ENCODE results near the gene SOX1. TPM values are rescaled to one million over a fixed set of nuclear protein-coding genes. Genes with fewer than 3 reads are reported as not detected.

The SOX1 gene
- not detected in 2 replicates for total RNA-seq (2014; rRNA removed; shearing (Covaris generic))
- polyA plus RNA-seq (2016; fragmentation: Nextera tagmentation; extraction: Ambion mirVana) = not detected in 2 replicates

- in situ Hi-C loops (cut with MboI) = no loop called here
- Histone ChIP-seq H3K9me3 (ENCODE audit: low read depth) (no peaks in the 10 kb centered on the region), H3K4me2 (ENCODE audit: unreplicated experiment) (no peak within 1 kb of the TSS), H4K20me1 (ENCODE audit: insufficient read depth) (no peaks in the 10 kb centered on the region), H3K79me2 (ENCODE audit: insufficient read depth) (no peaks in the 10 kb centered on the region), H3K4me1 (ENCODE audit: insufficient read depth) (no peaks in the 10 kb centered on the region), H3K27ac (no peak within 1 kb of the TSS), H3K9ac (no peak within 1 kb of the TSS), H3K9me2 (ENCODE audit: insufficient read depth) (no peaks in the 10 kb centered on the region), H3K36me3 (ENCODE audit: low read depth) (no peaks in the 10 kb centered on the region), H3K4me3 (no peak within 1 kb of the TSS), H2AFZ (no peak within 1 kb of the TSS), H3K27me3 (replicated peaks; ENCODE audit: insufficient read depth) (peaks cover 73% of the 10 kb centered on the region), H3F3A (ENCODE audit: insufficient read depth) (no peaks in the 10 kb centered on the region)
- WGBS, 2 experiments (ENCODE audit: low coverage in 1 of 2, low lambda C conversion rate in 2 of 2, missing lambda C conversion rate in 2 of 2) = 3 to 4% methylated on average over 34 to 49 of the region's 66 CpGs
- no peak for DNase-seq
- no peak for TF ChIP-seq EZH2phosphoT487 (IDR thresholded peaks at IDR 0.05; ENCODE audit: insufficient read depth, low read depth)
- TF ChIP-seq EZH2 (IDR thresholded peaks at IDR 0.05; ENCODE audit: insufficient read depth, poor library complexity, severe bottlenecking) = no peak
Measured at GRCh38 chr13:112067116-112067741, at the start of gene SOX1. TSS of gene SOX1 (plus strand) at chr13:112067149. CDS start at chr13:112067659, 510 bp downstream.

GRCh38 chr13:112024577-112024976, 42.4 kb upstream of the SOX1 start:
- Histone ChIP-seq H3K27ac (no peak overlapping the region), H3K36me3 (ENCODE audit: low read depth) (no peaks in the 10 kb centered on the region), H3K9me3 (ENCODE audit: low read depth) (no peaks in the 10 kb centered on the region), H3F3A (ENCODE audit: insufficient read depth) (no peaks in the 10 kb centered on the region), H2AFZ (no peak overlapping the region), H3K4me1 (ENCODE audit: insufficient read depth) (no peaks in the 10 kb centered on the region), H3K9ac (no peak overlapping the region), H3K4me2 (ENCODE audit: unreplicated experiment) (no peak overlapping the region), H3K9me2 (ENCODE audit: insufficient read depth) (no peaks in the 10 kb centered on the region), H4K20me1 (ENCODE audit: insufficient read depth) (no peaks in the 10 kb centered on the region), H3K79me2 (ENCODE audit: insufficient read depth) (no peaks in the 10 kb centered on the region), H3K4me3 (no peak overlapping the region), H3K27me3 (replicated peaks; ENCODE audit: insufficient read depth) (no peaks in the 10 kb centered on the region)
- WGBS, 2 experiments (ENCODE audit: low coverage in 1 of 2, low lambda C conversion rate in 2 of 2, missing lambda C conversion rate in 2 of 2) = 56% methylated on average over 10 to 11 of the region's 11 CpGs
- in situ Hi-C loops (cut with MboI) = no loop called here
- TF ChIP-seq EZH2 (IDR thresholded peaks at IDR 0.05; ENCODE audit: insufficient read depth, poor library complexity, severe bottlenecking) (no peak), EZH2phosphoT487 (IDR thresholded peaks at IDR 0.05; ENCODE audit: insufficient read depth, low read depth) (no peak)
- DNase-seq = no peak

GRCh38 chr13:112027250-112027649, 39.7 kb upstream of the SOX1 start:
- H3K9me3 ChIP-seq (ENCODE audit: low read depth) = no peaks in the 10 kb centered on the region
- in situ Hi-C loops (cut with MboI) = no loop called here
- TF ChIP-seq EZH2 (IDR thresholded peaks at IDR 0.05; ENCODE audit: insufficient read depth, poor library complexity, severe bottlenecking) (no peak), EZH2phosphoT487 (IDR thresholded peaks at IDR 0.05; ENCODE audit: insufficient read depth, low read depth) (no peak)
- H3K4me2 ChIP-seq (ENCODE audit: unreplicated experiment) = no peak overlapping the region
- H3K9me2 ChIP-seq (ENCODE audit: insufficient read depth) = no peaks in the 10 kb centered on the region
- no peaks in the 10 kb centered on the region for H3F3A ChIP-seq (ENCODE audit: insufficient read depth)
- no peaks in the 10 kb centered on the region for H3K4me1 ChIP-seq (ENCODE audit: insufficient read depth)
- no peaks in the 10 kb centered on the region for H3K79me2 ChIP-seq (ENCODE audit: insufficient read depth)
- H3K27ac ChIP-seq = no peak overlapping the region
- no peak overlapping the region for H3K9ac ChIP-seq
- no peaks in the 10 kb centered on the region for H3K36me3 ChIP-seq (ENCODE audit: low read depth)
- no peaks in the 10 kb centered on the region for H4K20me1 ChIP-seq (ENCODE audit: insufficient read depth)
- WGBS, 2 experiments (ENCODE audit: low coverage in 1 of 2, low lambda C conversion rate in 2 of 2, missing lambda C conversion rate in 2 of 2) = 33 to 38% methylated on average over 6 to 11 of the region's 11 CpGs
- no peak for DNase-seq
- no peak overlapping the region for H3K4me3 ChIP-seq
- H3K27me3 ChIP-seq (replicated peaks; ENCODE audit: insufficient read depth) = no peaks in the 10 kb centered on the region
- H2AFZ ChIP-seq = no peak overlapping the region

GRCh38 chr13:112028481-112028880, 38.5 kb upstream of the SOX1 start:
- no peaks in the 10 kb centered on the region for H3K4me1 ChIP-seq (ENCODE audit: insufficient read depth)
- no peak for TF ChIP-seq EZH2 (IDR thresholded peaks at IDR 0.05; ENCODE audit: insufficient read depth, poor library complexity, severe bottlenecking)
- TF ChIP-seq EZH2phosphoT487 (IDR thresholded peaks at IDR 0.05; ENCODE audit: insufficient read depth, low read depth) = no peak
- H3K79me2 ChIP-seq (ENCODE audit: insufficient read depth) = no peaks in the 10 kb centered on the region
- no peaks in the 10 kb centered on the region for H3F3A ChIP-seq (ENCODE audit: insufficient read depth)
- no peak for DNase-seq
- no peak overlapping the region for H3K27ac ChIP-seq
- H3K9me2 ChIP-seq (ENCODE audit: insufficient read depth) = no peaks in the 10 kb centered on the region
- no peaks in the 10 kb centered on the region for H3K9me3 ChIP-seq (ENCODE audit: low read depth)
- no peaks in the 10 kb centered on the region for H4K20me1 ChIP-seq (ENCODE audit: insufficient read depth)
- no peak overlapping the region for H3K9ac ChIP-seq
- in situ Hi-C loops (cut with MboI) = no loop called here
- H2AFZ ChIP-seq = no peak overlapping the region
- H3K4me3 ChIP-seq = no peak overlapping the region
- H3K36me3 ChIP-seq (ENCODE audit: low read depth) = no peaks in the 10 kb centered on the region
- H3K27me3 ChIP-seq (replicated peaks; ENCODE audit: insufficient read depth) = no peaks in the 10 kb centered on the region
- 33 to 42% methylated on average over 14 of the region's 14 CpGs for WGBS, 2 experiments (ENCODE audit: low coverage in 1 of 2, low lambda C conversion rate in 2 of 2, missing lambda C conversion rate in 2 of 2)
- H3K4me2 ChIP-seq (ENCODE audit: unreplicated experiment) = no peak overlapping the region
